GM19468 (cell line): Measurements from ENCODE around the gene EXOC2.
"Not testable (repeated sequence)": the region's sequence is repeated elsewhere in the genome, so short reads cannot be mapped to it uniquely, and the experiment has no call there.

Experiments
- ATAC-seq: cut with Tn5 transposase; IDR thresholded peaks from one replicate; pipeline ENCODE4 v1.9.1; 2021; ENCODE audit warnings: mild to moderate bottlenecking, moderate library complexity, moderate number of reproducible peaks; ENCODE audit not compliant: unreplicated experiment; ENCODE audit errors: extremely low read depth

The EXOC2 gene

GRCh38 chr6:593907-594212, 99.1 kb downstream of the EXOC2 start:
- no peak for ATAC-seq

GRCh38 chr6:593139-593906, 99.6 kb downstream of the EXOC2 start:
- no peak for ATAC-seq

- no peak for ATAC-seq
These were observed 103.8 kb downstream of the EXOC2 start for GRCh38 chr6:589090-589489.

- ATAC-seq = no peak
These were observed 106.4 kb downstream of the EXOC2 start for GRCh38 chr6:586553-586952.

- ATAC-seq = no peak
These were observed 109.3 kb downstream of the EXOC2 start for GRCh38 chr6:583635-584034.

- no peak for ATAC-seq
These were observed 109.8 kb downstream of the EXOC2 start for GRCh38 chr6:583116-583515.

- no peak for ATAC-seq
These were observed 110.6 kb downstream of the EXOC2 start for GRCh38 chr6:582370-582769.

- ATAC-seq = no peak
These were observed 113.6 kb downstream of the EXOC2 start for GRCh38 chr6:579339-579738.

- ATAC-seq = no peak
These were observed 120.2 kb downstream of the EXOC2 start for GRCh38 chr6:572596-573265.

- no peak for ATAC-seq
These were observed 121.0 kb downstream of the EXOC2 start for GRCh38 chr6:571892-572291.

- no peak for ATAC-seq
These were observed 122.1 kb downstream of the EXOC2 start for GRCh38 chr6:570825-571224.

GRCh38 chr6:568954-569523, 123.9 kb downstream of the EXOC2 start:
- ATAC-seq = no peak

- no peak for ATAC-seq
These were observed 124.9 kb downstream of the EXOC2 start for GRCh38 chr6:568085-568484.

GRCh38 chr6:563863-564262, 129.1 kb downstream of the EXOC2 start:
- ATAC-seq = no peak

- no peak for ATAC-seq
These were observed 130.8 kb downstream of the EXOC2 start for GRCh38 chr6:562052-562676.

GRCh38 chr6:561335-561734, 131.6 kb downstream of the EXOC2 start:
- not testable (repeated sequence) for ATAC-seq

- no peak for ATAC-seq
These were observed 134.0 kb downstream of the EXOC2 start for GRCh38 chr6:558959-559358.

GRCh38 chr6:558089-558488, 134.8 kb downstream of the EXOC2 start:
- ATAC-seq = no peak

GRCh38 chr6:551829-552350, 141.0 kb downstream of the EXOC2 start:
- no peak for ATAC-seq

- ATAC-seq = no peak
These were observed 141.5 kb downstream of the EXOC2 start for GRCh38 chr6:551405-551804.

GRCh38 chr6:549906-550305, 143.0 kb downstream of the EXOC2 start:
- ATAC-seq = no peak
